Right kidney (tissue), 1 donor: ENCODE measurements around the gene EPS8.
A peak's percentile ranks its signal among the peaks of the same experiment; 100 is the strongest.

ENCODE experiments used
- DNase-seq: peaks from one replicate; pipeline ENCODE4 v3.0.0-alpha.2; 2016

Gene EPS8

GRCh38 chr12:15601210-15601800, 187.9 kb downstream of the EPS8 start:
- no peak for DNase-seq

GRCh38 chr12:15600223-15600935, 188.8 kb downstream of the EPS8 start:
- DNase-seq = no peak

- no peak for DNase-seq
These were observed 189.7 kb downstream of the EPS8 start for GRCh38 chr12:15599266-15600037.

- no peak for DNase-seq
These were observed 191.9 kb downstream of the EPS8 start for GRCh38 chr12:15597125-15597830.

- no peak for DNase-seq
These were observed 193.0 kb downstream of the EPS8 start for GRCh38 chr12:15596174-15596573.

- DNase-seq = no peak
These were observed 196.3 kb downstream of the EPS8 start for GRCh38 chr12:15592934-15593333.

- DNase-seq = no peak
These were observed 197.4 kb downstream of the EPS8 start for GRCh38 chr12:15591811-15592210.

- DNase-seq = peak; percentile 64
These were observed 198.9 kb downstream of the EPS8 start for GRCh38 chr12:15590180-15590826.

GRCh38 chr12:15589328-15590032, 199.7 kb downstream of the EPS8 start:
- no peak for DNase-seq

GRCh38 chr12:15584366-15585041, 204.7 kb downstream of the EPS8 start:
- DNase-seq = no peak

- DNase-seq = no peak
These were observed 205.4 kb downstream of the EPS8 start for GRCh38 chr12:15583804-15584203.

- no peak for DNase-seq
These were observed 208.2 kb downstream of the EPS8 start for GRCh38 chr12:15581006-15581405.

GRCh38 chr12:15580431-15580830, 208.8 kb downstream of the EPS8 start:
- no peak for DNase-seq

- DNase-seq = no peak
These were observed 213.3 kb downstream of the EPS8 start for GRCh38 chr12:15575671-15576541.

- DNase-seq = no peak
These were observed 214.8 kb downstream of the EPS8 start for GRCh38 chr12:15574353-15574752.
